Measurements from ENCODE around the gene PDRG1.
A peak's percentile ranks its signal among the peaks of the same experiment; 100 is the strongest.

PDRG1 gene

GRCh38 chr20:31951530-31952453, at the start of gene PDRG1:
TSS of gene PDRG1 (minus strand) at chr20:31952046. CDS start at chr20:31951961, 85 bp downstream.
- peak; percentile 91 to 95 (median 94) for DNase-seq

GRCh38 chr20:31998246-31998645, 46.4 kb upstream of the PDRG1 start:
- DNase-seq = no peak

- DNase-seq = no peak
Observed at GRCh38 chr20:31996996-31997395, 45.1 kb upstream of the PDRG1 start.

GRCh38 chr20:31992086-31992485, 40.2 kb upstream of the PDRG1 start:
- DNase-seq = no peak

GRCh38 chr20:31991339-31991705, 39.5 kb upstream of the PDRG1 start:
- no peak for DNase-seq

GRCh38 chr20:31990641-31991338, 38.9 kb upstream of the PDRG1 start:
- no peak for DNase-seq

GRCh38 chr20:31989030-31989645, 37.3 kb upstream of the PDRG1 start:
- DNase-seq = no peak

- DNase-seq = no peak
Observed at GRCh38 chr20:31988430-31989015, 36.7 kb upstream of the PDRG1 start.

- no peak for DNase-seq
Observed at GRCh38 chr20:31987744-31988143, 35.9 kb upstream of the PDRG1 start.

GRCh38 chr20:31984981-31985471, 33.2 kb upstream of the PDRG1 start:
- DNase-seq = no peak

GRCh38 chr20:31981784-31982183, 29.9 kb upstream of the PDRG1 start:
- DNase-seq = no peak

GRCh38 chr20:31979713-31980426, 28.0 kb upstream of the PDRG1 start:
- no peak for DNase-seq

GRCh38 chr20:31977080-31977479, 25.2 kb upstream of the PDRG1 start:
- no peak for DNase-seq

GRCh38 chr20:31975874-31976273, 24.0 kb upstream of the PDRG1 start:
- no peak for DNase-seq

GRCh38 chr20:31974951-31975487, 23.2 kb upstream of the PDRG1 start:
- DNase-seq = no peak

- DNase-seq = no peak
Observed at GRCh38 chr20:31974296-31974695, 22.4 kb upstream of the PDRG1 start.

- no peak for DNase-seq
Observed at GRCh38 chr20:31972471-31973021, 20.7 kb upstream of the PDRG1 start.

GRCh38 chr20:31969991-31970390, 18.1 kb upstream of the PDRG1 start:
- no peak for DNase-seq

- DNase-seq = peak; percentile 60 to 66 (median 62)
Observed at GRCh38 chr20:31968291-31969126, 16.7 kb upstream of the PDRG1 start.

GRCh38 chr20:31967830-31968249, 16.0 kb upstream of the PDRG1 start, which contains the start of gene XKR7:
TSS of gene XKR7 (plus strand) at chr20:31968151. CDS start at chr20:31968176, 25 bp downstream.
- peak in 1 of 4 experiments; percentile 5 for DNase-seq
